CD4-positive, alpha-beta memory T cell (primary cell): ENCODE data around the gene PITPNM2. TPM values are rescaled to one million over a fixed set of nuclear protein-coding genes. Genes with fewer than 3 reads are reported as not detected.

Experiments
- CTCF ChIA-PET: fragments of 350-600 bp; sonication (Branson Sonifier 250); formaldehyde crosslinking; loops from one replicate; lab custom pipeline; 2021; ENCODE audit warnings: inconsistent platforms; ENCODE audit not compliant: partially characterized antibody; lab: Charles Lee
- POLR2A ChIA-PET: fragments of 350-600 bp; sonication (Branson Sonifier 250); formaldehyde crosslinking; loops from one replicate; lab custom pipeline; 2021; ENCODE audit not compliant: partially characterized antibody; lab: Charles Lee
- DNase-seq, 5 donors: peaks; one replicate each; pipeline versions ENCODE4 v3.0.0 to v3.0.0-alpha.2; 2020 to 2022; ENCODE audit warnings: mixed read lengths in 1 of 5
- H3K27ac ChIP-seq: one replicate; pipeline ENCODE4 v1.7.0; 2013; ENCODE audit warnings: low read depth, low read length
- H3K27me3 ChIP-seq: 2 replicates; pipeline ENCODE4 v1.7.0; 2013; ENCODE audit warnings: mild to moderate bottlenecking, low read length, moderate library complexity; ENCODE audit not compliant: insufficient read depth
- H3K36me3 ChIP-seq: 2 replicates; pipeline ENCODE4 v1.7.0; 2013; ENCODE audit warnings: mild to moderate bottlenecking, low read length, moderate library complexity; ENCODE audit not compliant: insufficient read depth
- H3K4me1 ChIP-seq: 2 replicates; pipeline ENCODE4 v1.7.0; 2013; ENCODE audit warnings: mild to moderate bottlenecking, low read length, moderate library complexity; ENCODE audit not compliant: insufficient read depth
- H3K4me3 ChIP-seq, 2 donors: one replicate each; pipeline ENCODE4 v1.7.0; 2013; ENCODE audit warnings: low read length in 2 of 2, mild to moderate bottlenecking in 1 of 2
- H3K9me3 ChIP-seq, 2 donors: one replicate each; pipeline ENCODE4 v1.7.0; 2013; ENCODE audit warnings: low read length in 2 of 2, control low read depth in 1 of 2; ENCODE audit not compliant: control insufficient read depth in 1 of 2
- H3K27ac Mint-ChIP-seq, 7 donors: one replicate each; pipeline ENCODE4 v1.8.0; 2020 to 2021; ENCODE audit warnings: mixed read lengths in 7 of 7, mild to moderate bottlenecking in 6 of 7, inconsistent platforms in 3 of 7, moderate library complexity in 3 of 7
- H3K27me3 Mint-ChIP-seq, 2 donors: one replicate each; pipeline ENCODE4 v1.8.0; 2020 to 2021; ENCODE audit warnings: mixed read lengths in 2 of 2
- H3K36me3 Mint-ChIP-seq, 2 donors: one replicate each; pipeline ENCODE4 v1.8.0; 2020 to 2021; ENCODE audit warnings: mixed read lengths in 2 of 2, inconsistent platforms in 1 of 2, mild to moderate bottlenecking in 1 of 2
- H3K4me1 Mint-ChIP-seq, 4 donors: one replicate each; pipeline ENCODE4 v1.8.0; 2020 to 2021; ENCODE audit warnings: mixed read lengths in 4 of 4, mild to moderate bottlenecking in 1 of 4
- H3K4me3 Mint-ChIP-seq, 8 donors: one replicate each; pipeline ENCODE4 v1.8.0; 2020 to 2021; ENCODE audit warnings: mixed read lengths in 8 of 8, mild to moderate bottlenecking in 7 of 8, moderate library complexity in 6 of 8, inconsistent platforms in 3 of 8
- H3K9me3 Mint-ChIP-seq, 8 donors: one replicate each; pipeline ENCODE4 v1.8.0; 2020 to 2021; ENCODE audit warnings: mixed read lengths in 8 of 8, mild to moderate bottlenecking in 5 of 8, inconsistent platforms in 3 of 8, moderate library complexity in 1 of 8
- intact Hi-C: fragments of 100-400 bp; cut with micrococcal nuclease; formaldehyde crosslinking; loops from one replicate; pipeline ENCODE4 v1.15.1; 2023
- polyA plus RNA-seq, 2 donors: library from polyadenylated mRNA; unstranded; fragments of 300-500 nt; fragmentation: Illumina TruSeq; gene quantifications; one replicate each; pipeline ENCODE4 v1.2.3, GENCODE V29; 2021
- total RNA-seq, 2 experiments: library from RNA; stranded (reverse); gene quantifications; one replicate each; pipeline ENCODE4 v1.2.3, GENCODE V29; 2021

The PITPNM2 gene
- total and polyA plus RNA-seq, 4 experiments from 2014 or later: 0.77 to 16.8 (median 9.5) TPM

DNA sequence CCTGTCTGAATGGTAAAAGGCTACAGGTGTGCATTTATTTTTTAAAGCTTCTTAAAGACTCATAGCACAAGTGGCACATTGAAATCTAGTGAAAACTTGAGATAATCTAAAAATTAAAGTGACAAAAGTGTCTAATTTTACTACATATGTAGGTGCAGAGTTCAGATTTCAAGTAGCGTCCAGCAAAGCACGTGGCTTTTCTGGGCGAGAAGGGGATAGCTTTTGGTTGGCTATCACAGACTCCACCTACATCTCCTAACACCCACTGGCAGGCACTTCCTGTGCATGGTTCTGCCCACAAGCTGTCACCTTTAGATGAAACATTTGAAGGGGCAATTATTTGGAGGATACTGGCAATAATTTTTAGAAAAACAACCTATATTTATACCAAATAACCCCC is 1.9 kb upstream of the PITPNM2 start:
- Mint-ChIP-seq H3K27me3 (no peaks in the 10 kb centered on the region), H3K9me3 (no peaks in the 10 kb centered on the region), H3K4me1 (peaks cover 16 to 38% (median 24%) of the 10 kb centered on the region in 4 donors), H3K27ac (peak overlapping the region in 2 of 7 donors; percentile 2 to 51), H3K4me3 (peak overlapping the region in 7 of 8 donors; percentile 11 to 88 (median 82)), H3K36me3 (peaks cover 0 to 9% of the 10 kb centered on the region in 2 donors)
- Histone ChIP-seq H3K27ac (no peak overlapping the region), H3K36me3 (no peaks in the 10 kb centered on the region), H3K4me3 (no peak overlapping the region), H3K27me3 (no peaks in the 10 kb centered on the region), H3K9me3 (no peaks in the 10 kb centered on the region), H3K4me1 (peaks cover 23% of the 10 kb centered on the region)
- ChIA-PET CTCF (interaction anchor here (0.9 to 4.5 kb wide), 6 partner anchors 30 to 109 kb away, joined by 3 to 22 read pairs (median 10); no protein-coding TSS in a partner anchor), POLR2A (interaction anchor here (1.0 to 3.3 kb wide), 4 partner anchors 46 to 177 kb away, joined by 3 to 28 read pairs (median 5); partner anchors contain the start of genes MPHOSPH9, MTRFR and OGFOD2)
- intact Hi-C loops: no loop called here
- DNase-seq: no peak

DNA sequence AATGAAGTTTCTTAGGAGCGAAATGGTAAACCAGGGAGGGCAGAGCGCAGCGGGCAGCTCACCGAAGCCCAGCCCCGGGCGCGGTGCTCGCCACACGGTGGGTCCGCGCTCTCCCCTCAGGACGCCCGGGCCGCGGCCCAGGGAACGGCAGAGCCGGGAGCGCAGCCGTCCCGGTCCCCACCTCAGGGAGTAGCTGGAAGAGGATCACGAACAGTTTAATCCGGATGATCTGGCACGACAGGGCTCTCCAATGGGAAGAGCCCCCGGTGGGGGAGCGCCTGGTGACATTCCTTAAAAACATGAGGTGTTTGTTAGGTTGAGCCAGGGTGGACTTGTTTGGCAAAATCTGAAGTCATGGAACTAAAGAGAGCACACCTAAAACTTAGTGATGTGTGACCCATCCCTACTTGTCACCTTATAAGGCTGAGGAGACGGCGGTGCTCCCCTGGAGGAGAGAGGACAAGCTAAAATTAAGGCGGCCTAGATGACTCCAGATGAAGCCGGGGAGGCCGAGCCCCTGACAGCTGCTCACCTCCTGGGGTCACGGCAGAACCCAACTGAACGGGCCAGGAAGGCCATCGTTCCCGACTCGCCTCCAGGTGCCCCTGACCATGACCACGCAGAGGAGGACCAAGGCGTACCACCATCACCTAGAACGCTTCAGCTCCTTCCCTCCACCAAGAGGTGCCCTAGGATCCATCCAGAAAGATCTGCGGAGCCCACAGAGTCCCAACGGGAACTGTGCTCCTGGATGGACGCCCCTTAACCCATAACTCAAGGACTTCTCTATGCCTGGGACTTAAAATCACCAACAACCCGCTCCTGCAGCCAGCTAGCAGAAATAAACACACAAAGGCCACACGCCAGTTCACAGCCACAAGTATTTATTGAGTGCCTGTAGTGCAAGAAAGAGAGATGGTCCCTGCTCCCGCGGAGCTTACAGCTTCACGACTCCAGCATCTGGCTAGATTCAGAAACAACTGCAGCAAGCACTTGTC is 866 bp upstream of the PITPNM2 start:
- peak in 2 of 5 donors; percentile 4 to 39 for DNase-seq
- Mint-ChIP-seq H3K4me1 (peaks cover 17 to 41% (median 25%) of the 10 kb centered on the region in 4 donors), H3K27ac (peak overlapping the region; percentile 29 to 85 (median 55)), H3K9me3 (no peaks in the 10 kb centered on the region), H3K4me3 (peak overlapping the region; percentile 78 to 88 (median 84)), H3K36me3 (peaks cover 0 to 6% of the 10 kb centered on the region in 2 donors), H3K27me3 (no peaks in the 10 kb centered on the region)
- H3K36me3 ChIP-seq: no peaks in the 10 kb centered on the region
- H3K4me1 ChIP-seq: peaks cover 23% of the 10 kb centered on the region
- no peak overlapping the region for H3K27ac ChIP-seq
- POLR2A ChIA-PET: interaction anchor here (0.8 to 4.1 kb wide), 12 partner anchors 14 to 108 kb away, joined by 3 to 28 read pairs (median 4); partner anchors contain the start of genes MPHOSPH9 and MTRFR
- H3K27me3 ChIP-seq: no peaks in the 10 kb centered on the region
- H3K9me3 ChIP-seq: no peaks in the 10 kb centered on the region
- CTCF ChIA-PET: interaction anchor here (0.7 to 4.5 kb wide), 9 partner anchors 9 to 108 kb away, joined by 3 to 22 read pairs (median 4); no protein-coding TSS in a partner anchor
- intact Hi-C loops: loop anchor here (1.0 to 2.0 kb wide), 4 partner anchors 75 to 177 kb away; partner anchors contain the start of gene OGFOD2
- H3K4me3 ChIP-seq: peak overlapping the region; percentile 44 to 52

DNA sequence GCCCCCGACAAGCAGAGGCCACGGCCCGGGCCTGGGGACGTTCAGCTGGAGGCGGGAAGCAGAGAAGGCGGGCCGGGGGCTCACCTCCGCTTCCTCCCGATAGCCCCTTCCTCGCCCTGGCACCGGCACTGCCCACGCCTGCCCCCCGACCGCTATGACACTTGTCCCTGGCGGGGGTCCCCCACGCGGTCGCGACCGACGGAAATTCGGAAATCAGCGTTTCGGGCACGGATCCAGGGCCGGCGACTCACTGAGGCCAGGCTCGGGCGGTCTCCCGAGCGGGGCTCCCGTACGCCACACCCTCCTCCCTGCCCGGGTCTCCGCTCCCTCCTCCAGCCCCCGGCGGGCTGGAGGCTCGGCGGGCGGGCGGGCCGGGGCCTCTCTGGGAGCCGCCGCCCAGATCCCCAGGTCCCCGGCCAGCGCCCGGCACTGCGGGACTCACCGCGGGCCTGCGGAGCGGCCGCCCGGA is 581 bp downstream of the PITPNM2 start:
- H3K4me1 Mint-ChIP-seq: peaks cover 17 to 41% (median 25%) of the 10 kb centered on the region in 4 donors

GRCh38 chr12:123149501-123150274 is 1.2 kb downstream of the PITPNM2 start:
- Histone ChIP-seq H3K27ac (peak overlapping the region; percentile 34), H3K27me3 (no peaks in the 10 kb centered on the region), H3K4me3 (peak overlapping the region in 1 of 2 donors; percentile 43), H3K4me1 (peaks cover 23% of the 10 kb centered on the region), H3K9me3 (no peaks in the 10 kb centered on the region), H3K36me3 (no peaks in the 10 kb centered on the region)
- CTCF ChIA-PET: interaction anchor here (0.8 to 1.2 kb wide), 5 partner anchors 21 to 107 kb away, joined by 3 read pairs; no protein-coding TSS in a partner anchor
- Mint-ChIP-seq H3K4me3 (peak overlapping the region; percentile 76 to 89 (median 82)), H3K36me3 (peaks cover 0 to 6% of the 10 kb centered on the region in 2 donors), H3K27ac (peak overlapping the region; percentile 46 to 86 (median 75)), H3K4me1 (peaks cover 17 to 41% (median 25%) of the 10 kb centered on the region in 4 donors), H3K9me3 (no peaks in the 10 kb centered on the region), H3K27me3 (no peaks in the 10 kb centered on the region)
- no peak for DNase-seq
- POLR2A ChIA-PET: interaction anchor here (0.6 to 4.1 kb wide), 7 partner anchors 13 to 317 kb away, joined by 3 to 24 read pairs (median 5); partner anchors contain the start of genes MPHOSPH9 and MTRFR
- intact Hi-C loops: loop anchor here (2.0 kb wide), 1 partner anchor 175 kb away; the partner anchor contains the start of gene OGFOD2

More for the DNA sequence above, 581 bp downstream of the PITPNM2 start:
- peaks cover 0 to 6% of the 10 kb centered on the region in 2 donors for H3K36me3 Mint-ChIP-seq
- H3K9me3 ChIP-seq: no peaks in the 10 kb centered on the region
- CTCF ChIA-PET: interaction anchor here (0.8 to 3.1 kb wide), 4 partner anchors 22 to 107 kb away, joined by 3 to 20 read pairs (median 3); no protein-coding TSS in a partner anchor
- no peaks in the 10 kb centered on the region for H3K27me3 Mint-ChIP-seq
- H3K27me3 ChIP-seq: no peaks in the 10 kb centered on the region
- peak overlapping the region in 1 of 2 donors; percentile 43 for H3K4me3 ChIP-seq
- H3K27ac Mint-ChIP-seq: peak overlapping the region in 2 of 7 donors; percentile 70 to 73
- peak overlapping the region; percentile 34 for H3K27ac ChIP-seq
- DNase-seq: peak in 2 of 5 donors; percentile 7 to 16
- H3K4me3 Mint-ChIP-seq: peak overlapping the region; percentile 76 to 89 (median 82)
- intact Hi-C loops: loop anchor here (2.0 kb wide), 1 partner anchor 176 kb away; the partner anchor contains the start of gene OGFOD2
- peaks cover 23% of the 10 kb centered on the region for H3K4me1 ChIP-seq
- POLR2A ChIA-PET: interaction anchor here (0.6 to 4.1 kb wide), 10 partner anchors 16 to 317 kb away, joined by 3 to 28 read pairs (median 7); partner anchors contain the start of genes MPHOSPH9 and MTRFR
- H3K36me3 ChIP-seq: no peaks in the 10 kb centered on the region
- H3K9me3 Mint-ChIP-seq: no peaks in the 10 kb centered on the region

DNA sequence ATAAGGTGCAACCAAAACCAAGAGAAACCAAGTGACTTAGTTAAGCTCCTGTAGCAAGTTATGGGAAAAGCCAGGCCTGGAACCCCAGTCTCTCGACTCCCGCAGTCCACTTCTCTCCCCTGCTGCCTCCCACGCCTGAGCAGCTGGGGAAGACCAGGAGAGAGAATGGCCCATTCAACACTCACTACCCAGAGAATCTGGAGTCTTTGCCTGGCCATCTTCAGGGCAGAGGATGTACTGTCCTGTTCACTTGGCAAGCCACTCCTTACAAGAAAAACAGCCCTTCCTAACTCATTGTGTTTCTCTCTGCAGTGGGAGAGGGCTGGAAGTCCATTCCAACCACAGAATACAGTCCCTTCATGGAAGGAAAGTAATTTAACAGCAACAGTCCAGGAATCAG is 1.8 kb downstream of the PITPNM2 start:
- no peak overlapping the region for H3K27ac ChIP-seq
- DNase-seq: no peak
- H3K9me3 ChIP-seq: no peaks in the 10 kb centered on the region
- H3K36me3 ChIP-seq: no peaks in the 10 kb centered on the region
- H3K9me3 Mint-ChIP-seq: no peaks in the 10 kb centered on the region
- H3K27ac Mint-ChIP-seq: peak overlapping the region in 5 of 7 donors; percentile 51 to 86 (median 75)
- no peaks in the 10 kb centered on the region for H3K27me3 ChIP-seq
- ChIA-PET CTCF (interaction anchor here (1.0 to 1.4 kb wide), 5 partner anchors 21 to 106 kb away, joined by 3 read pairs; no protein-coding TSS in a partner anchor), POLR2A (interaction anchor here (1.3 to 4.1 kb wide), 5 partner anchors 13 to 166 kb away, joined by 3 to 24 read pairs (median 5); partner anchors contain the start of genes MPHOSPH9 and MTRFR)
- intact Hi-C loops: no loop called here
- peaks cover 0 to 6% of the 10 kb centered on the region in 2 donors for H3K36me3 Mint-ChIP-seq
- H3K4me1 Mint-ChIP-seq: peaks cover 17 to 42% (median 25%) of the 10 kb centered on the region in 4 donors
- H3K4me3 Mint-ChIP-seq: peak overlapping the region; percentile 76 to 89 (median 82)
- peaks cover 23% of the 10 kb centered on the region for H3K4me1 ChIP-seq
- no peak overlapping the region for H3K4me3 ChIP-seq
- no peaks in the 10 kb centered on the region for H3K27me3 Mint-ChIP-seq

DNA sequence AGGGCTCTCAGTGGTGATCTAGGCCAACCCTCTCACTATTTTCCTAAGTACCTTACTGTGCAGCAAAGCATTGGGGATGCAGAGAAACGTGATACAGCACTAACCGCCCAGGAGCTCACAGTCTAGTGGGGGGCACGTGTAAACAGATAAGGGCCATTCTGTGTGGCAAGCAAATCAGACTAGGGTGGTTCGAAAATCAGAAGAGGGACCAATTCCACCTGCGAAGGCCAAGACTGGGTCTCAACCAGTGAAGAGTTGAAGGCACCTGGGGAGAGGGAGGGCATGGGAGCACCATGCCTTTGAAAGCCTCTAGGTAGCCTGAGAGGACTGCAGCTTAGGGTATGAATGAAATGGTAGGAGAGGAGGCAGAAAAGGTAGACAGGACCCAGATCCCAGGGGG is 2.2 kb downstream of the PITPNM2 start:
- Mint-ChIP-seq H3K36me3 (peaks cover 0 to 6% of the 10 kb centered on the region in 2 donors), H3K4me3 (peak overlapping the region; percentile 37 to 87 (median 79)), H3K4me1 (peaks cover 17 to 42% (median 25%) of the 10 kb centered on the region in 4 donors), H3K9me3 (no peaks in the 10 kb centered on the region), H3K27ac (peak overlapping the region in 3 of 7 donors; percentile 19 to 73 (median 61)), H3K27me3 (no peaks in the 10 kb centered on the region)
- Histone ChIP-seq H3K36me3 (no peaks in the 10 kb centered on the region), H3K27me3 (no peaks in the 10 kb centered on the region), H3K4me1 (peaks cover 23% of the 10 kb centered on the region), H3K9me3 (no peaks in the 10 kb centered on the region), H3K27ac (no peak overlapping the region), H3K4me3 (no peak overlapping the region)
- intact Hi-C loops: no loop called here
- DNase-seq: no peak
- ChIA-PET POLR2A (interaction anchor here (1.3 to 4.1 kb wide), 4 partner anchors 14 to 166 kb away, joined by 3 to 24 read pairs (median 4); partner anchors contain the start of genes MPHOSPH9 and MTRFR), CTCF (interaction anchor here (1.1 to 1.4 kb wide), 3 partner anchors 27 to 106 kb away, joined by 3 read pairs; no protein-coding TSS in a partner anchor)
